DMS 273 (cell line): ENCODE results near the gene ACSS2.

Experiments
- DNase-seq: peaks from one replicate; lab custom pipeline; 2025; ENCODE audit not compliant: unreplicated experiment; lab: John Stamatoyannopoulos, UW

ACSS2 gene

GRCh38 chr20:34907616-34908469, 31.4 kb downstream of the ACSS2 start:
- DNase-seq = peak; percentile 75

DNA sequence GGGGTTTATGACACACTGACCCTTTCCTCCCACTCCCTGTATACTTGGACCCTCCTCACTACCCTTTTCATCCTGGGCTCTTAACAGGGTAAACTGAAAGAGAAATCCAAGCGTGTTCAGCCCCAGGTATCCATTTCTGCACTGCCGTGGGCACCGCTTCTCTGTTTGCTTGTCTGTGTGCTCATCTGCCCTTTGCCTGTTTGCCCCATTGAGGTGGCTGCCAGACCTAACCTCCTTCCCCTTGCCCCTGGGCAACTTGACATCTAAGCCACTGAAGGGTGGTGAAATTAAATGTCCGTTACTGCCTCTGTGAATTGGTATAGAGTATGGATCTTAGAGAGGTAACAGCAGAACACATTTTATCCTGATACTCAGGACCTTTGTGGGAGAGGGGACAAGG, 38.7 kb downstream of the ACSS2 start:
- DNase-seq = no peak

DNA sequence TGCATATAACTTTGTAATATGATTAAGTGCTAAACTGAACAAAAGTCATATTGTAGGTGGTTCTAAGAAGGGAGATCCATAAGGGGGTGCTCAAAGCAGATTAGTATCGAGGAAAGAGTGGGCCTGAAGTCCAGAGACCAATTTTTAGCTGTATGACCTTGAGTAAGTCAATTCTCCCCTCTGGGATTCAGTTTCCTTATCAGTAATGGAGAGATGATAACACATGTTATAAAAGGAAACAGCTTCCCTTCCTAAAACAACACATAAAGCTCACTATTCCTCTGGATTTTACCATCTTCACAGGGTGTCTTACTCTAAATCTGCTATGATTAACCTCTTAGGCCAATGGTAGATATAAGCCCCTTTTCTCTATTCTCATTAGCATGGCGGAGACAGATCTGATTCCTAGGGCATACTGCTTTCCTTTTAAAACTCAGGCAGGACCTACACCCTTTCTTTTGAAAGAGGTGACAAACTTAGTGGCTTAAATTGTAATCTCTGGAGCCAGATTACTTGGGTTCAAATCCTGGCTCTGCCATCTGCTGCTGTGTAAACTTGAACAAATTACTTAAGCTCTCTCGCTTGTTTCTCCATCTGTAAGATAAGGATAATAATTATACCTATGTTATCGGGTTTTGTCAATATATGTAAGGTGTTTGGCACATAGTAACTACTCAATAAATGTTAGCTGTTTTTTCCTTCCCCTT, 39.5 kb downstream of the ACSS2 start:
- no peak for DNase-seq

GRCh38 chr20:34916774-34917354, 40.5 kb downstream of the ACSS2 start:
- no peak for DNase-seq

DNA sequence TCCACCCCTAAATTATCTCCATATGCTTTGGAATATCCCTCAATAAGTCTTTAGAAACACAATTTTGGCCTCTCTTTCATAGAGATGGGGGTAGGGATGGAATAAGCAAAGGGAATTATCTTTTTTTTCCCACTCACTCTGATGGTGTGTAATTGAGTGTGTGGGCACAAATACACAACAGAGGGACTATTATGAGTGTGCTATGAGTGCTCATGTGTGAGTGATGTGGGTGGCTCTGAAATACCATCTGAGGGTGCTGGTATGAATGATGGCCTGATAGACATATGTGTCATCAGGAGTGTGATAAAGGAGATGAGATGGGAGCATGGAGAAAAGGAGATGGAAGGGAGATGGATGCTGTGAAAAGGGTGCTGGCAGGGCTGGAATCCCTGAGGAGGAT, 43.6 kb downstream of the ACSS2 start:
- no peak for DNase-seq

GRCh38 chr20:34921436-34921835, 45.0 kb downstream of the ACSS2 start:
- DNase-seq = no peak

DNA sequence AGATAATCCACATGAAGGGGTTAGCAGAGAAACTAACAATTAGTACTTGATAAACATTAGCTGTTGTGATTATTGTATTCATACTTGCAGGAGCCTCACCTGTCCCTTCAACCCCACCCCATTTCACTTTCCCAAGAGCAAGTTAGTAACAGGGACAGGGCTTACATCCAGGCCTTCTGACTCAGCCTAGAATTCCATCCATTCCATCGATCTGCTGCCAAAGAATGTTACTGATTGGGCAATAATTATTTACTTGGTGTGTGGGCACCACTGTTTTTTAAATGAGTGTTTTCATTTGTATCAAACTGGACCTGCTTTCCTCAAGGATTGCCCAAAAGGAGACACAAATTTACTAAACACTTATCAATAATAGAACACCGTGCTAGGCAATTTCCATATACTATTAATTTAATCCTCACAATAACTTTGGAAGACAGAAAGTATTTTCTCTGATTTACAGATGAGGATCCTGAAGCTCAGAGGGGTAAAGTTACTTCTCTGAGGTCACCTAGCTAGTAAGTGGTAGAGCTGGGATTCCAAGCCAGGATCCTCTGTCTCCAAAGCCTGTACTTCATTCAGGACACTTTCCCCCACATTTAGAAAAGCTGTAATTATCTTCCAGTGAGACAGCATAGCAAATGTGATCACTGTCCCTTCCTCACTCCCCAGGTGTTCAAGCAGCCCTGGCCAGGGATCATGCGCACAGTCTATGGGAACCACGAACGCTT, 46.4 kb downstream of the ACSS2 start:
- DNase-seq = no peak

DNA sequence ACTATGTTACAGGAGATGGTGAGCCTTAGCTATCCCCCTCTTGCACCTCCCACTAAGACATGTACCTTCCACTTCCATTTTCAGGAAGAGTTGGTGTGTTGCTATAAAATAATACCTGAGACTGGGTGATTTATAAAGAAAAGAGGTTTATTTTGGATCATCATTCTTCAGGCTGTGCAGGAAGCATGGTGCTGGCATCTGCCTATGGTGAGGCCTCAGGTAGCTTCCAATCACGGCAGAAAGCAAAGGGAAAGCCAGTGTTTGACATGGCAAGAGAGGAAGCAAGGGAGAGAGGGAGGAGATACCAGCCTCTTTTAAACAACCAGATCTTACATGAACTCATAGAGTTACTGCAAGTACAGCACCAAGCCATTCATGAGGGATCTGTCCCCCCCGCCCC, 47.0 kb downstream of the ACSS2 start:
- no peak for DNase-seq

DNA sequence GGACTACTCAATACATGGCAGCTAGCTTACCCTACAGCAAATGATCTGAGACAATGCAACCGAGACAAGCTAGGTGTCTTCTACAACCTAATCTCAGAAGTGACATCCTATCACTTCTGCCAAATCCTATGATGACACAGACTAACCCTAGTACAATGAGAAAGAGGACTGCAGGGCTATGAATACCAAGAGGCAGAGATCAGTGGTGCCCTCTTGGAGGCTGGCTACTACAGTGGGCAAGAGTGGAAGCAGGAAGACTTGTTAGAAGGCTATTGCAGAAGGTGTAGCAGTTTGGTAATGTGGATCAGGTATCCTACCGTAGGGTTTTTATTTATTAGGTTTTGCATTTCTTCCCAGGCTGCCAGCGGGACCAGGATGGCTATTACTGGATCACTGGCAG, 48.9 kb downstream of the ACSS2 start:
- no peak for DNase-seq

- DNase-seq = no peak
These were observed 49.6 kb downstream of the ACSS2 start for GRCh38 chr20:34925981-34926380.

DNA sequence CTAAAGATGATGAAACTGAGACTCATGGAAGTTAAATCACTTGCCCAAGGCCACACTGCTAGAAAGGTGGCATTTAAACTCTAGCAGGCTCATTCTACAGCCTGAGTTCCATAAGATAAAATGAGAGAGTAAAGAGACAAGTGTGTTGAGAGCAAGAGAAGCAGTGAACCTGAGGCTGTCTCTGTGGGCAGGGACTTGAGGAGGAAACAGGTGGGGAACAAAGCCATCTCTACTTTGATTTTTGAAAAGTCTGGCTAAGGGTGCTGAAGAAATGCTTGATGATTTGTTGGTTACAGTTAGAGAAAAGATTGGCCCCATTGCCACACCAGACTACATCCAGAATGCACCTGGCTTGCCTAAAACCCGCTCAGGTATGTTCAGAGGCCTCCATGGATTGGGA, 50.2 kb downstream of the ACSS2 start:
- DNase-seq = no peak

DNA sequence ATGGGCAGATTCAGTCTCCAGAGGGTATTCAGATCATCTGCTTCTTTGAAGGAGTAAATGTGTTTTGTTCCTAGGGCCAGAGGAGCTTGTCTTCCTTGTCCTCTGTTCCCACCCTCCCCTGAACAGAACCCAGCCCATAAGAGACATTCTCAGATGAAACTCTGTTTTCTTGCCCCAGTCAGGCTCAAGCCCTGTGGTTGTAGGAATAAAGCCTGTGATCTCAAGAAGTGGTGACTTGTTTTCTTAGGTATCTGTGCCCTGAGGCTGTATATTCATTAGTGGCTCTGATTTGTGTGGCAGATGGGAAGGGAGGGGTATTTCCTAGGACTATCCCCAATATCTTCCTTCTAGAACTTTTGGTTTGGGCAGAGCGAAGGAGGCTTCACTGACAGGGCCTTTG, 51.3 kb downstream of the ACSS2 start:
- no peak for DNase-seq

DNA sequence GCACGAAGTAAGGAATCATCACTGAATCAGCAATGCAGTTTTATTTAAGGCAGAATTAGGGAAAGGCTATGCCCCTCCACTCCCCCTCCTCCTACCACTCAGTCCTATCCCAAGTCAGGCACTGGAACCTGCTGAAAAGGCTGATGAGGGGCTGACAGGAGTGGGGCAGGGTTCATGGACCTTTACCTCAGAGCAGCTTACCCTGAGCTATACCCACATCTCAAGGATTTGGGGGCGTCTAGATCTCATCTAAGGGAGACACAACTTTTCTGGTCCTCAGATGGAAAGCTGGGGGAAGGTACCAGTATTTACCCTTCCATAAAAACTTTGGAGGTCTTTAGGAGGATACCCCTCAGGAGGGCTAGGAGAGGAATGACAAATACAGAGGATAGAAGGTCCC, 52.0 kb downstream of the ACSS2 start:
- DNase-seq = no peak

GRCh38 chr20:34931771-34932170, 55.4 kb downstream of the ACSS2 start:
- DNase-seq = no peak

GRCh38 chr20:34938466-34939163, 62.2 kb downstream of the ACSS2 start:
- peak; percentile 99 for DNase-seq

DNA sequence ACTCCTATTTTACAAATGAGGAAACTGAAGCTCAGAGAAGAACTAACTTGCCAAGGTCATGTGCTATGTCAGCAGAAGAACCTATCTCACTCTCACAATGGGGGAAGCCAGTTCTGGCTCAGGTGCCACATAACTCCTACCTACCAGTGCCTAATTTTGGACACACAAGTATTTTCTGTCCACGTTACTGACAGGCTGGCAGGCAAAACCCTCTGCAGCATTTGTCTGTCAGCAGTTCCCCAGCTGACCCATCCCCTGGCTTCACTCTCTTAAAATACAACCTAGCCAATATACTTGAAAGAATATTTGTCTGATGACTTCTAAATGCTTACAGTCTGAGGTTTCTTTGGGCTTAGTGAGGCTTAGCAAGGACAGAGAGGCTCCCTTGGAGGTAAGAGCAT, 63.7 kb downstream of the ACSS2 start:
- DNase-seq = no peak

- DNase-seq = no peak
These were observed 64.8 kb downstream of the ACSS2 start for GRCh38 chr20:34941226-34941625.

DNA sequence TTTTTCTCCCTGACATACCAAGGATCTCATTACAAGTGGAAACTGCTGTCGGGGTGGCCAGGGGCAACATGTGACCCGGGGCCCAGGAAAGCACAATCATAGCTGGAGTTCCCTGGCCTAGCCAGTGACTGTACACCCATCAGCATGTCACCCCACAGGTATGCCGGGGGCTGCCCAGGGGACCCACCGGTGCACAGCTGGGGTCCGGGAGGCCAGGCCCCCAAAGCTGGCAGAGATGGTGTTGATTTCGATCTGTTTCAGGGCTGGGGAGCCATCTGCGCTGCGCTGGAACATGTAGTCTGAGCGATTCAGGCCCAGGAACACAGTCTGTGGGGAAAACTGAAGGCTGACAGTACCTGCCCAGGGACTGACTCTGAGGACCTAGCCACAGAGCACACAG, 65.9 kb downstream of the ACSS2 start:
- DNase-seq = no peak

GRCh38 chr20:34943808-34944567, 67.6 kb downstream of the ACSS2 start:
- DNase-seq = peak; percentile 17
